IPS DF 6.9 (cell line): ENCODE results near the gene IL6R.

ENCODE experiments used
- DNase-seq: peaks from one replicate; pipeline ENCODE4 v3.0.0-alpha.2; 2013; ENCODE audit warnings: low read depth, low spot score
- H3K27ac ChIP-seq: one replicate; pipeline ENCODE4 v1.5.1; 2013; ENCODE audit warnings: low read length, control low read depth
- H3K27me3 ChIP-seq: 2 replicates; pipeline ENCODE4 v1.6.1; 2013; ENCODE audit warnings: mild to moderate bottlenecking, low read length; ENCODE audit not compliant: control insufficient read depth, insufficient read depth
- H3K36me3 ChIP-seq: 2 replicates; pipeline ENCODE4 v1.6.1; 2013; ENCODE audit warnings: low read length; ENCODE audit not compliant: control insufficient read depth, insufficient read depth
- H3K4me1 ChIP-seq: 2 replicates; pipeline ENCODE4 v1.6.1; 2013; ENCODE audit warnings: low read length; ENCODE audit not compliant: control insufficient read depth, insufficient read depth
- H3K4me3 ChIP-seq: 2 replicates; pipeline ENCODE4 v1.5.1; 2013; ENCODE audit warnings: mild to moderate bottlenecking, low read length
- H3K9me3 ChIP-seq: 2 replicates; pipeline ENCODE4 v1.6.1; 2013; ENCODE audit warnings: low read length, inconsistent platforms; ENCODE audit not compliant: control insufficient read depth, insufficient read depth
- WGBS: extraction: QIAGEN DNeasy Blood & Tissue Kit; methylation state at CpG from one replicate; pipeline ENCODE4 v1.1.7; 2013; ENCODE audit warnings: mixed read lengths, missing lambda C conversion rate; ENCODE audit not compliant: insufficient read length, insufficient coverage; 5-methylcytosine and 5-hydroxymethylcytosine counted together

IL6R gene

GRCh38 chr1:154440036-154440804 is 35.1 kb downstream of the IL6R start:
- no peak overlapping the region for H3K4me3 ChIP-seq
- no peaks in the 10 kb centered on the region for H3K36me3 ChIP-seq
- peaks cover 3% of the 10 kb centered on the region; the same call in 1 of the 2 replicates for H3K4me1 ChIP-seq
- H3K9me3 ChIP-seq: no peaks in the 10 kb centered on the region
- no peaks in the 10 kb centered on the region for H3K27me3 ChIP-seq
- no CpG with 5 or more reads among the region's 6 CpGs for WGBS
- no peak for DNase-seq
- H3K27ac ChIP-seq: no peak overlapping the region

GRCh38 chr1:154441241-154441888 is 36.2 kb downstream of the IL6R start:
- Histone ChIP-seq H3K4me1 (peaks cover 3% of the 10 kb centered on the region; the same call in 1 of the 2 replicates), H3K4me3 (no peak overlapping the region), H3K9me3 (no peaks in the 10 kb centered on the region), H3K27me3 (no peaks in the 10 kb centered on the region), H3K36me3 (no peaks in the 10 kb centered on the region), H3K27ac (no peak overlapping the region)
- WGBS: no CpG with 5 or more reads among the region's 8 CpGs
- no peak for DNase-seq

- DNase-seq: no peak
- Histone ChIP-seq H3K4me1 (peaks cover 3% of the 10 kb centered on the region; the same call in 1 of the 2 replicates), H3K27ac (no peak overlapping the region), H3K27me3 (no peaks in the 10 kb centered on the region), H3K9me3 (no peaks in the 10 kb centered on the region), H3K36me3 (no peaks in the 10 kb centered on the region), H3K4me3 (no peak overlapping the region)
- WGBS: no CpG with 5 or more reads among the region's 13 CpGs
These were observed 37.0 kb downstream of the IL6R start for GRCh38 chr1:154442006-154442740.

- Histone ChIP-seq H3K9me3 (no peaks in the 10 kb centered on the region), H3K4me3 (no peak overlapping the region), H3K36me3 (no peaks in the 10 kb centered on the region), H3K27me3 (no peaks in the 10 kb centered on the region), H3K4me1 (peaks cover 3% of the 10 kb centered on the region; the same call in 1 of the 2 replicates), H3K27ac (no peak overlapping the region)
- DNase-seq: no peak
- no CpG with 5 or more reads among the region's 8 CpGs for WGBS
These were observed 38.3 kb downstream of the IL6R start for GRCh38 chr1:154443274-154444013.

GRCh38 chr1:154445040-154445472 is 39.9 kb downstream of the IL6R start:
- DNase-seq: no peak
- H3K4me3 ChIP-seq: no peak overlapping the region
- no peak overlapping the region for H3K27ac ChIP-seq
- H3K36me3 ChIP-seq: no peaks in the 10 kb centered on the region
- WGBS: no CpG with 5 or more reads among the region's 7 CpGs
- H3K4me1 ChIP-seq: peaks cover 3% of the 10 kb centered on the region; the same call in 1 of the 2 replicates
- H3K9me3 ChIP-seq: no peaks in the 10 kb centered on the region
- H3K27me3 ChIP-seq: no peaks in the 10 kb centered on the region

- H3K27ac ChIP-seq: no peak overlapping the region
- H3K9me3 ChIP-seq: no peaks in the 10 kb centered on the region
- H3K4me1 ChIP-seq: peaks cover 3% of the 10 kb centered on the region; the same call in 1 of the 2 replicates
- H3K4me3 ChIP-seq: no peak overlapping the region
- no peaks in the 10 kb centered on the region for H3K27me3 ChIP-seq
- WGBS: no CpG with 5 or more reads among the region's 10 CpGs
- DNase-seq: no peak
- H3K36me3 ChIP-seq: no peaks in the 10 kb centered on the region
These were observed 41.1 kb downstream of the IL6R start for GRCh38 chr1:154446292-154446691.

GRCh38 chr1:154446789-154447188 is 41.6 kb downstream of the IL6R start:
- WGBS: no CpG with 5 or more reads among the region's 6 CpGs

GRCh38 chr1:154448331-154448811 is 43.2 kb downstream of the IL6R start:
- WGBS: no CpG with 5 or more reads among the region's 7 CpGs
- Histone ChIP-seq H3K4me1 (no peaks in the 10 kb centered on the region), H3K9me3 (no peaks in the 10 kb centered on the region), H3K27ac (no peak overlapping the region), H3K4me3 (no peak overlapping the region), H3K27me3 (no peaks in the 10 kb centered on the region), H3K36me3 (no peaks in the 10 kb centered on the region)
- no peak for DNase-seq

More at GRCh38 chr1:154446789-154447188, 41.6 kb downstream of the IL6R start:
- Histone ChIP-seq H3K9me3 (no peaks in the 10 kb centered on the region), H3K4me3 (no peak overlapping the region), H3K4me1 (peaks cover 3% of the 10 kb centered on the region; the same call in 1 of the 2 replicates), H3K27ac (no peak overlapping the region), H3K27me3 (no peaks in the 10 kb centered on the region), H3K36me3 (no peaks in the 10 kb centered on the region)
- DNase-seq: no peak

- Histone ChIP-seq H3K4me1 (no peaks in the 10 kb centered on the region), H3K27ac (no peak overlapping the region), H3K9me3 (no peaks in the 10 kb centered on the region), H3K4me3 (no peak overlapping the region), H3K36me3 (no peaks in the 10 kb centered on the region), H3K27me3 (no peaks in the 10 kb centered on the region)
- no CpG with 5 or more reads among the region's 5 CpGs for WGBS
- no peak for DNase-seq
These were observed 48.0 kb downstream of the IL6R start for GRCh38 chr1:154453161-154453560.
